NCI-H2029 (cell line): ENCODE measurements around the gene SENP8.
A peak's percentile ranks its signal among the peaks of the same experiment; 100 is the strongest.
"Not testable (repeated sequence)": the region's sequence is repeated elsewhere in the genome, so short reads cannot be mapped to it uniquely, and the experiment has no call there.

Experiments used
- DNase-seq: peaks from one replicate; lab custom pipeline; 2025; lab: John Stamatoyannopoulos, UW

SENP8 gene

DNA sequence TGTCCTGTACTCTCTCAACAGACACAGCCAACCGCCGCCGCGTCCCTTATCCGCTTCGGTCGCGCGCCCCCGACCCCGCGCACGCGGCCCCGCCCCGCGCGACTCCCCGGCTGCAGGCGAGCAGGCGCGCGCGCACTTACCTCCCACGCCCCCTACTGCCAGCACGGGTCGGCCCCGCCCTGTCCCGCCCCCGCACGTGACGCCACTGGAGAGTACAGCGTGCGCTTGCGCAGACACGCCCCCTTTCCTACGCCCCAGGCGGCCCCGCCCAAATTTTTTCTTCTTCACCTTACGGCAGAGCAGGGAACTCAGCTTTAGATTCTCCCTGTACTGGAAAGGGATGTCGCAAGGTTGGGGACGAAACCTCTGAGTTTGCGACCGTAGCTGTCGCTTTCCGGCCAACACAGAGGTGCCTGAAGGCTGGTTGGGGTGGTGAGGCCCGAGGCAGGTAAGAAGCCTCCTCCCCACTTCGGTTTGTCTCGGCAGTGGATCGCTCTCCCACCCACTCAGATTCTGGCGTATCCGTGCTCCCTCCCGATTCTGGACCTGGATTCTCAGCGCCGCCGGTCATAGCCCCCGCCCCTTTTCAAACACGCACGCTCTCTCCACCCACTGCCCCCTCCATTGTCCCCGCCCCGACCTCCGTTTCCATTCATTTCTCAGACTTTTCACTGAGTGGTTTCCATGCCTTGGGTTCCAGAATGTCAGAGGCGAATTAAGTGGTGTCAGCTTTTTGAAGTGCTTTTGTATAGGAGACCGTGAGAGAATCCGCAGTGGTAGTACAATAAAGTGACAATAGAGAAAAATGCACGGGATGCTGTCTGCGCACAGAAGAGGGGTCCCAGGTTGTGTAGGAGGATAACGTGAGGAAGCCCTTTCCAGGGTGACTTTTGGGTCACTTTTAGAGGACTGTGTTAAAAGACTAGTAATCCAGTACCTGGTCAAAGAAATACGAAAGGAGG, at the start of gene SENP8, which contains the start of gene MYO9A:
Gene SENP8 (plus strand): TSS at position 387 of the 962 bp plus-strand sequence. CDS start 21,221 bp downstream, outside the sequence.
Gene MYO9A (minus strand): TSS at position 134 of the 962 bp plus-strand sequence. CDS start 71,587 bp downstream, outside the sequence.
- peak; percentile 86 for DNase-seq

DNA sequence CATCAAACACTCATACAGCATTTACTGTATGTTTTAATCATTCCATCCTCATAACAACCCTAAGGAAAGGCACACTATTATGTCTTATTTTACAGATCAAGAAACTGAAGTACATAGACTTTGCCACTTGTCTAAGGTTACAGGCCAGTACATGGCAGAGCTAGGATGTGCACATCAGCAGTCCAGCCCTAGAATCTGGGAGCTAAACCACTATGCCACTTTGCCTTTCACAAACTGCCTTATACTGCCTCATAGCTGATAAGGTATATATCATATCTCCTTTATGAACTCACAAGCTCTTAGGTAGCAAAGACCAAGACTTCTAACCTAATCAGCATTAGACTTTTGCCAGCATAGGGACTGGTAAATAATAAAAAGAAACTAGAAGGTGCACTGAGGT, 49.3 kb upstream of the SENP8 start:
- no peak for DNase-seq

GRCh38 chr15:72070817-72071447, 47.3 kb upstream of the SENP8 start:
- DNase-seq, result no peak

DNA sequence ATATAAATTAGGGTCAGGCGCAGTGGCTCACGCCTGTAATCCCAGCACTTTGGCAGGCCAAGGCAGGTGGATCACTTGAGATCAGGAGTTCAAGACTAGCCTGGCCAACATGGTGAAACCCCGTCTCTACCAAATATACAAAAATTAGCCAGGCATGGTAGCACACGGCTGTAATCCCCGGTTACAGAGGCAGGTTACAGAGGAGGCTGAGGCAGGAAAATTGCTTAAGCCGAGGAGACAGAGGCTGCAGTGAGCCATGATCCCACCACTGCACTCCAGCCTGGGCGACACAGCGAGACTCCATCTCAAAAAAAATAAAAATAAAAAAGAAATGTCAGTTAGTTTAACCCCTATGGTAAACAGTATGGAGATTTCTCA, 46.8 kb upstream of the SENP8 start:
- DNase-seq, result not testable (repeated sequence)

GRCh38 chr15:72074335-72075060, 43.7 kb upstream of the SENP8 start:
- no peak for DNase-seq

DNA sequence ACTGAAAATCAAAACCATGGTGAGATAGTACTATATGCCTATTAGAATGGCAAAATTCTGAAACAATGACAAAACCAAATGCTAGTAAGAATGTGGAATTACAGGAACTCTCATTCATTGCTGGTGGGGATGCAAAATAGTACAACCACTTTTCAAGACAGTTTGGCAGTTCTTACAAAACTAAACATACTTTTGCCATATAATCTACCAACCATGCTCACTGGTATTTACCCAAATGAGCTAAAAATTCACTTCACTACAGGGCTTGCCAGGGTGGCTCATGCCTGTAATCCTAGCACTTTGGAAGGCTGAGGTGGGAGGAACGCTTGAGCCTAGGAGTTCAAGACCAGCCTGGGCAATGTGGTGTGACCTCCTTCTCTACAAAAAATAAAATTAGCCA, 40.3 kb upstream of the SENP8 start:
- DNase-seq, result no peak

- DNase-seq, result no peak
Measured at GRCh38 chr15:72078887-72079286, 39.3 kb upstream of the SENP8 start.

GRCh38 chr15:72082176-72082575, 36.0 kb upstream of the SENP8 start:
- DNase-seq, result no peak

- no peak for DNase-seq
Measured at GRCh38 chr15:72086010-72086697, 32.0 kb upstream of the SENP8 start.

GRCh38 chr15:72086920-72087648, 31.1 kb upstream of the SENP8 start:
- no peak for DNase-seq

- DNase-seq, result no peak
Measured at GRCh38 chr15:72092006-72092405, 26.2 kb upstream of the SENP8 start.

GRCh38 chr15:72092691-72093090, 25.5 kb upstream of the SENP8 start:
- no peak for DNase-seq

DNA sequence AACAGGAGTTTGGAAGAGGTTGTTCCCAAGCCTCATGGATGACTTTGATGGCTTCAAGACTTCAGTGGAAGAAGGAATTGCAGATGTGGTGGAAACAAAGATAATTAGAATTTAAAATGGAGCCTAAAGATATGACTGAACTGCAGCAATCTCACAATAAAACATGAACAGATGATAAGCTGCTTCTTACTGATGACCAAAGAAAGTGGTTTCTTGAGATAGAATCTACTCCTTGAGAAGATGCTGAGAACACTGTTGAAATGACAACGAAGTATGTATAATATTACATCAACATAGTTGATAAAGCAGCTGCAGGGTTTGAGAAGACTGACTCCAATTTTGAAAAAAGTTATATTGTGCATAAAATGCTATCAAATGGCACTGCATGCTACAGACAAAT, 21.4 kb upstream of the SENP8 start:
- DNase-seq, result no peak

- DNase-seq, result no peak
Measured at GRCh38 chr15:72098040-72098439, 20.2 kb upstream of the SENP8 start.

DNA sequence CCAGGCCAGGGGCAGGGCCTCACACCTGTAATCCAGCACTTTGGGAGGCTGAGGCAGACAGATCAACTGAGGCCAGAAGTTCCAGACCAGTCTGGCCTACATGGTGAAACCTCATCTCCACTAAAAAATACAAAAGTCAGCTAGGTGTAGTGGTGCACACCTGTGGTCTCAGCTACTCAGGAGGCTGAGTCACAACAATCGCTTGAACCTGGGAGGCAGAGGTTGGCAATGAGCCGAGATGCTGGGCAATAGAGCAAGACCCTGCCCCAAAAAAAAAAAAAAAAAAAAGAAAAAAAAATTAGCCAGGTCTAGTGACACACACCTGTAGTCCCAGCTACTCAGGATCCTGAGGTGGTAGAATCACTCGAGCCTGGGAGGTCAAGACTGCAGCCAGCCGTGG, 19.0 kb upstream of the SENP8 start:
- no peak for DNase-seq

GRCh38 chr15:72100551-72100950, 17.7 kb upstream of the SENP8 start:
- DNase-seq, result not testable (repeated sequence)

GRCh38 chr15:72105111-72105510, 13.1 kb upstream of the SENP8 start:
- no peak for DNase-seq

GRCh38 chr15:72106068-72106467, 12.1 kb upstream of the SENP8 start:
- no peak for DNase-seq

GRCh38 chr15:72110355-72110754, 7.8 kb upstream of the SENP8 start:
- no peak for DNase-seq

- DNase-seq, result no peak
Measured at GRCh38 chr15:72112116-72112515, 6.1 kb upstream of the SENP8 start.

DNA sequence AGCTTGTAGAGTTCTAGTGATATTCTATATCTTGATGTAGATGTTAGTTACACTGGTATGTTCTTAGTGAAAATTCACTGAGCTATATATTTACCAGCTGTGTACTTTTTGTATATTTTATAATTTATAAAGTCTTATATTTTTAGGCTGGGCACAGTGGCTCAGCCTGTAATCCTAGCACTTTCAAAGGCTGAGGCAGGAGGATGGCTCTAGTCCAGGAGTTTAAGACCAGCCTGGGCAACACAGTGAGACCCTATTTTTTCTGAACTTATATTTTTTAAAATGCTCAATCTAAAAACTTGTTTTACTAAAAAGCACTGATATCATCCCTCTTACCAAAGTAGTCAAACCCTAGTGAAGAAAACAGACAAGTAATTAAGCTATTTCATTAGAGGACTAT, 5.4 kb upstream of the SENP8 start:
- no peak for DNase-seq
